ENCODE results near the gene IGF2BP2.

GRCh38 chr3:185721970-185722369 lies 102.9 kb downstream of the IGF2BP2 start:
- TF ChIP-seq CTCF (IDR thresholded peaks at IDR 0.05 in 8 of 11, conservative IDR thresholded peaks at IDR 0.05 in 3 of 11), result no peak
- TF ChIP-seq POLR2AphosphoS5 (IDR thresholded peaks at IDR 0.05), result no peak
- no peak for TF ChIP-seq POLR2A (IDR thresholded peaks at IDR 0.05)
